Ovary (tissue), 3 donors: Measurements from ENCODE around the gene PITPNM3.

ENCODE experiments used
- CTCF ChIP-seq, 3 donors: fragments of 450-650 bp in 2 of 3; fragments of 200-600 bp in 1 of 3; IDR thresholded peaks; one replicate each; pipeline versions ENCODE4 v1.5.1 to v1.8.0; 2016 to 2022; ENCODE audit warnings: antibody characterized with exemption in 3 of 3, mild to moderate bottlenecking in 1 of 3
- POLR2A ChIP-seq: fragments of 450-650 bp; IDR thresholded peaks from one replicate; pipeline ENCODE4 v1.6.1; 2017; ENCODE audit warnings: antibody characterized with exemption, mild to moderate bottlenecking, moderate library complexity
- donor health status: DM: no; HTN: no; CAD: no.

- TF ChIP-seq POLR2A, result no peak
- no peak for TF ChIP-seq CTCF (IDR thresholded peaks at IDR 0.05)
Observed at GRCh38 chr17:6548034-6548433, 8.3 kb downstream of the PITPNM3 start.
